IMR-90 (cell line): Measurements from ENCODE around the gene DUOX2. TPM values are rescaled to one million over a fixed set of nuclear protein-coding genes. Genes with fewer than 3 reads are reported as not detected.

Source experiments
- ATAC-seq: fragments of 200-7000 bp; cut with Tn5 transposase; 2 replicates; pipeline ENCODE4 v1.9.1; 2020; ENCODE audit warnings: low read depth, mild to moderate bottlenecking, moderate library complexity
- BruUV-seq: library from RNA; stranded (reverse); fragments of 400-500 nt; replicated peaks from 2 replicates; lab custom pipeline; 2021; lab: Mats Ljungman, UMichigan
- CTCF ChIA-PET: fragments of 300-600 bp; formaldehyde crosslinking; extraction: SDS; loops from one replicate; lab custom pipeline; 2021; ENCODE audit warnings: antibody characterized with exemption; lab: Yijun Ruan, JAX
- POLR2A ChIA-PET: fragments of 300-600 bp; sonication (Branson Sonifier 250); formaldehyde crosslinking; loops from one replicate; lab custom pipeline; 2022; ENCODE audit warnings: antibody characterized with exemption; ENCODE audit not compliant: unreplicated experiment; lab: Charles Lee
- DNase-seq: peaks from one replicate; pipeline ENCODE4 v3.0.0; 2013
- H2AFZ ChIP-seq: replicated peaks from 2 replicates; pipeline ENCODE3; 2013; ENCODE audit warnings: low read length, mild to moderate bottlenecking; ENCODE audit not compliant: poor library complexity
- H2AK5ac ChIP-seq: 2 replicates; pipeline ENCODE4 v1.6.1; 2013; ENCODE audit warnings: low read depth, low read length, inconsistent platforms
- H2AK9ac ChIP-seq: replicated peaks from 2 replicates; pipeline ENCODE3; 2013; ENCODE audit warnings: mild to moderate bottlenecking, low read depth, low read length, moderate library complexity; ENCODE audit not compliant: poor library complexity
- H2BK120ac ChIP-seq: 2 replicates; pipeline ENCODE4 v1.6.1; 2013; ENCODE audit warnings: low read depth, low read length, inconsistent platforms
- H2BK15ac ChIP-seq: 3 replicates; pipeline ENCODE4 v1.6.1; 2013; ENCODE audit warnings: low read depth, low read length, inconsistent platforms
- H2BK20ac ChIP-seq: 2 replicates; pipeline ENCODE4 v1.6.1; 2013; ENCODE audit warnings: low read depth, mild to moderate bottlenecking, inconsistent platforms, low read length, moderate library complexity
- H2BK5ac ChIP-seq: 2 replicates; pipeline ENCODE4 v1.6.1; 2013; ENCODE audit warnings: mild to moderate bottlenecking, low read depth, low read length, inconsistent platforms; ENCODE audit not compliant: poor library complexity, severe bottlenecking
- H3K14ac ChIP-seq: replicated peaks from 2 replicates; pipeline ENCODE4 v1.6.1; 2013; ENCODE audit warnings: low read depth, low read length, inconsistent platforms
- H3K18ac ChIP-seq: 2 replicates; pipeline ENCODE4 v1.6.1; 2013; ENCODE audit warnings: low read depth, low read length, control low read depth
- H3K23ac ChIP-seq: 2 replicates; pipeline ENCODE4 v1.6.1; 2013; ENCODE audit warnings: low read depth, low read length, inconsistent platforms
- H3K27ac ChIP-seq: 2 replicates; pipeline ENCODE4 v1.5.1; 2013; ENCODE audit warnings: mild to moderate bottlenecking, control low read depth, low read length; ENCODE audit not compliant: insufficient read depth
- H3K27me3 ChIP-seq: 2 replicates; pipeline ENCODE4 v1.6.1; 2013; ENCODE audit warnings: low read length; ENCODE audit not compliant: control insufficient read depth, insufficient read depth
- H3K36me3 ChIP-seq: 2 replicates; pipeline ENCODE4 v1.6.1; 2013; ENCODE audit warnings: low read length, mixed read lengths; ENCODE audit not compliant: control insufficient read depth, insufficient read depth
- H3K4ac ChIP-seq: 2 replicates; pipeline ENCODE4 v1.6.1; 2013; ENCODE audit warnings: low read depth, low read length, inconsistent platforms
- H3K4me1 ChIP-seq: 2 replicates; pipeline ENCODE4 v1.6.1; 2013; ENCODE audit warnings: low read length, mixed read lengths; ENCODE audit not compliant: control insufficient read depth, insufficient read depth
- H3K4me2 ChIP-seq: 2 replicates; pipeline ENCODE4 v1.6.1; 2013; ENCODE audit warnings: low read depth, mild to moderate bottlenecking, control low read depth, low read length, moderate library complexity
- H3K4me3 ChIP-seq: 2 replicates; pipeline ENCODE4 v1.5.1; 2013; ENCODE audit warnings: low read depth, mild to moderate bottlenecking, control low read depth, low read length, moderate library complexity; ENCODE audit not compliant: insufficient read depth
- H3K56ac ChIP-seq: 2 replicates; pipeline ENCODE4 v1.6.1; 2013; ENCODE audit warnings: low read length, inconsistent platforms; ENCODE audit not compliant: insufficient read depth; ENCODE audit errors: extremely low read depth
- H3K79me1 ChIP-seq, 2 experiments: 2 replicates each; pipeline ENCODE4 v1.6.1; 2013; ENCODE audit warnings: low read length in 2 of 2, inconsistent platforms in 1 of 2, low read depth in 1 of 2
- H3K9ac ChIP-seq: 2 replicates; pipeline ENCODE4 v1.6.1; 2013; ENCODE audit warnings: low read depth, low read length, control low read depth
- H3K9me1 ChIP-seq: 2 replicates; pipeline ENCODE4 v1.6.1; 2013; ENCODE audit warnings: low read length, inconsistent platforms; ENCODE audit not compliant: insufficient read depth
- H3K9me3 ChIP-seq: 2 replicates; pipeline ENCODE4 v1.6.1; 2013; ENCODE audit warnings: low read length; ENCODE audit not compliant: control insufficient read depth, insufficient read depth
- H4K20me1 ChIP-seq: 2 replicates; pipeline ENCODE4 v1.6.1; 2013; ENCODE audit warnings: low read length, inconsistent platforms; ENCODE audit not compliant: insufficient read depth
- H4K5ac ChIP-seq: 2 replicates; pipeline ENCODE4 v1.6.1; 2013; ENCODE audit warnings: mild to moderate bottlenecking, low read depth, low read length, control low read depth
- H4K8ac ChIP-seq, 2 experiments: 2 replicates each; pipeline ENCODE4 v1.6.1; 2013; ENCODE audit warnings: low read depth in 2 of 2, low read length in 2 of 2, control low read depth in 1 of 2, inconsistent platforms in 1 of 2
- H4K91ac ChIP-seq: 2 replicates; pipeline ENCODE4 v1.6.1; 2013; ENCODE audit warnings: low read depth, low read length, inconsistent platforms; ENCODE audit not compliant: insufficient read depth
- BHLHE40 ChIP-seq: fragments of 150-350 bp; IDR thresholded peaks from 2 replicates; pipeline ENCODE4 v1.6.1; 2016; ENCODE audit warnings: mild to moderate bottlenecking, low read depth, low read length
- CEBPB ChIP-seq: IDR thresholded peaks from 2 replicates; pipeline ENCODE4 v1.6.1; 2012; ENCODE audit warnings: low read depth, low read length, improper control_type of control experiment
- CHD1 ChIP-seq: IDR thresholded peaks from 2 replicates; pipeline ENCODE4 v1.6.1; 2012; ENCODE audit warnings: low read depth, low read length, improper control_type of control experiment
- CTCF ChIP-seq: conservative IDR thresholded peaks from 2 replicates; pipeline ENCODE4 v1.5.1; 2012; ENCODE audit warnings: mild to moderate bottlenecking, low read depth, low read length, improper control_type of control experiment
- FOS ChIP-seq: fragments of 150-350 bp; IDR thresholded peaks from 2 replicates; pipeline ENCODE4 v1.6.1; 2016; ENCODE audit warnings: low read depth, low read length
- NFE2L2 ChIP-seq: fragments of 150-350 bp; IDR thresholded peaks from 2 replicates; pipeline ENCODE4 v1.6.1; 2016; ENCODE audit warnings: low read depth, mild to moderate bottlenecking, low read length
- RAD21 ChIP-seq: IDR thresholded peaks from 2 replicates; pipeline ENCODE4 v1.6.1; 2012; ENCODE audit warnings: low read length, improper control_type of control experiment
- RCOR1 ChIP-seq: IDR thresholded peaks from 2 replicates; pipeline ENCODE4 v1.6.1; 2012; ENCODE audit warnings: mild to moderate bottlenecking, low read length, improper control_type of control experiment; ENCODE audit not compliant: insufficient replicate concordance
- RFX5 ChIP-seq: IDR thresholded peaks from 2 replicates; pipeline ENCODE4 v1.8.0; 2012; ENCODE audit warnings: low read depth, mild to moderate bottlenecking, low read length, moderate library complexity
- USF2 ChIP-seq: fragments of 150-350 bp; IDR thresholded peaks from 2 replicates; pipeline ENCODE4 v1.6.1; 2017; ENCODE audit warnings: mild to moderate bottlenecking, antibody characterized with exemption, low read length, low read depth
- WGBS, 2 experiments: methylation state at CpG; one replicate each; pipeline versions ENCODE4 v1.1.5 to v1.1.7; 2013; ENCODE audit warnings: missing lambda C conversion rate in 2 of 2; ENCODE audit not compliant: insufficient read length in 1 of 2; ENCODE audit errors: extremely low coverage in 2 of 2; 5-methylcytosine and 5-hydroxymethylcytosine counted together
- dilution Hi-C: fragments of 300-500 bp; cut with HindIII; formaldehyde crosslinking; loops from one replicate; pipeline ENCODE4 v1.14.3; 2018; ENCODE audit warnings: low sequenced_read_pairs; ENCODE audit not compliant: unreplicated experiment
- in situ Hi-C: fragments of 300-500 bp; cut with MboI; formaldehyde crosslinking; loops from 3 replicates; pipeline ENCODE4 v1.14.3; 2019; ENCODE audit warnings: low sequenced_read_pairs, inconsistent platforms, mixed read lengths
- intact Hi-C: fragments of 100-400 bp; cut with micrococcal nuclease; formaldehyde crosslinking; loops from 2 replicates; pipeline ENCODE4 v1.10.0; 2022
- polyA plus RNA-seq, 3 experiments: library from polyadenylated mRNA; depleted of rRNA; stranded (reverse); fragments of >200 nt; gene quantifications; 2 replicates each; pipeline ENCODE4 v1.2.3, GENCODE V29; 2012; ENCODE audit warnings: low replicate concordance in 1 of 3
- total RNA-seq: library from RNA; depleted of rRNA; stranded (reverse); fragments of >200 nt; gene quantifications from 2 replicates; pipeline ENCODE4 v1.2.3, GENCODE V29; 2012
- TF ChIP-seq, protein P1 (sequence below): fragments of 150-350 bp; IDR thresholded peaks from 2 replicates; pipeline ENCODE4 v1.6.1; 2016; ENCODE audit warnings: low read depth, mild to moderate bottlenecking, low read length, moderate library complexity, borderline replicate concordance

The DUOX2 gene
- total and polyA plus RNA-seq, 2 of the 4 experiments (the other 2 are of a cell fraction), result not detected

DNA sequence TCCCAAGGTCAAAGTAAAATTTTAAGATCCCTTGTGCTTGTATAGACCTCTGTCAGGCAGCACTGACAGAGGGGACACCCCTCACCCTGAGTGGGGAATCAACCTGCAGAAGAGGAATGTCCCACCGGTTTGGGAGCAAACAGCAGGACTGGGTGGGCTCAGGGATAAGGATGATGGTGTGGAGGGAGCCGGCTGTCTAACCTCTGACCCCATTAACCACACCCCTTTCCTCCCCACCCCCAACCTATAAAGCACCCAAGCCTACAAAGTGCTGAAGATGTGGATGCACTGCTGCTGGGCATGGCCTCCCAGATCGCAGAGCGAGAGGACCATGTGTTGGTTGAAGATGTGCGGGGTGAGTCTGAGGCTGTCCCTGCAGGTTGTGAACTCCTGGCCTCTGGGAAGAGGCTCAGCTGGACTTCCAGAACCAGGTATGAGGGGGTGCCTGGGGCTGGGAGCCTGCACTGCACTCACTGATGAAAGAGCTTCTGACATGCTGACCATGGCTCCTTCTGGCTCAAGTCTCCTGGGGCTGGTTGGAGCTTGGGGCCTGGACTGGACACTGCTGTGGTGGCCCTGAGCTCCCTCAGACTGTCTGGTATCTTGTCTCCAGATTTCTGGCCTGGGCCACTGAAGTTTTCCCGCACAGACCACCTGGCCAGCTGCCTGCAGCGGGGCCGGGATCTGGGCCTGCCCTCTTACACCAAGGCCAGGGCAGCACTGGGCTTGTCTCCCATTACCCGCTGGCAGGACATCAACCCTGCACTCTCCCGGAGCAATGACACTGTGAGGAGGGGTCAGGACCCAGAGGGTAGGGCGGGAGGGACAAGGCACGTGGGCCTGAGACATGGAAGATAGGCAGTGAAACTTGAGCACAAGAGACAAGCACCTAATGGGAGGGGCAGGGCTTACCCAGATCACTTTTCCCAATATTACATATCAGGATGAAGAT is 25.1 kb upstream of the DUOX2 start:
- Histone ChIP-seq H3K4me3 (no peak overlapping the region), H3K79me1 (no peaks in the 10 kb centered on the region), H2BK120ac (no peak overlapping the region), H3K9ac (no peak overlapping the region), H3K4ac (no peak overlapping the region), H2BK20ac (no peak overlapping the region), H4K91ac (no peak overlapping the region), H3K23ac (no peak overlapping the region), H3K36me3 (no peaks in the 10 kb centered on the region), H3K27me3 (peaks cover 62% of the 10 kb centered on the region), H3K4me2 (no peak overlapping the region), H2AFZ (no peak overlapping the region), H2AK5ac (no peak overlapping the region), H3K27ac (no peak overlapping the region), H3K18ac (no peak overlapping the region), H2BK5ac (no peak overlapping the region), H4K8ac (no peak overlapping the region), H3K4me1 (no peaks in the 10 kb centered on the region), H3K56ac (no peak overlapping the region), H2BK15ac (no peak overlapping the region), H4K5ac (no peak overlapping the region), H3K9me1 (no peaks in the 10 kb centered on the region), H4K20me1 (no peaks in the 10 kb centered on the region), H3K14ac (no peak overlapping the region), H3K9me3 (peaks cover 3% of the 10 kb centered on the region; the same call in 1 of the 2 replicates), H2AK9ac (no peak overlapping the region)
- TF ChIP-seq CEBPB, result no peak
- TF ChIP-seq RCOR1, result no peak
- TF ChIP-seq RFX5, result no peak
- TF ChIP-seq CHD1, result no peak
- no peak for TF ChIP-seq FOS
- no peak for TF ChIP-seq CTCF
- TF ChIP-seq, protein P1, sequence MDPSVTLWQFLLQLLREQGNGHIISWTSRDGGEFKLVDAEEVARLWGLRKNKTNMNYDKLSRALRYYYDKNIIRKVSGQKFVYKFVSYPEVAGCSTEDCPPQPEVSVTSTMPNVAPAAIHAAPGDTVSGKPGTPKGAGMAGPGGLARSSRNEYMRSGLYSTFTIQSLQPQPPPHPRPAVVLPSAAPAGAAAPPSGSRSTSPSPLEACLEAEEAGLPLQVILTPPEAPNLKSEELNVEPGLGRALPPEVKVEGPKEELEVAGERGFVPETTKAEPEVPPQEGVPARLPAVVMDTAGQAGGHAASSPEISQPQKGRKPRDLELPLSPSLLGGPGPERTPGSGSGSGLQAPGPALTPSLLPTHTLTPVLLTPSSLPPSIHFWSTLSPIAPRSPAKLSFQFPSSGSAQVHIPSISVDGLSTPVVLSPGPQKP, result no peak
- no peak for TF ChIP-seq NFE2L2
- TF ChIP-seq USF2, result no peak
- no peak for TF ChIP-seq RAD21
- TF ChIP-seq BHLHE40, result no peak
- in situ Hi-C loops, result no loop called here
- no CpG with 5 or more reads among the region's 12 CpGs for WGBS, 2 experiments
- no peak for ATAC-seq
- no peak for DNase-seq
- intact Hi-C loops, result no loop called here
- dilution Hi-C loops, result no loop called here
- no TSS peak for BruUV-seq
- ChIA-PET POLR2A (no interaction called here), CTCF (interaction anchor here (0.8 kb wide), 1 partner anchor 12 kb away, joined by 4 read pairs; no protein-coding TSS in a partner anchor)
